ENCODE results near the gene ALKBH7. TPM values are rescaled to one million over a fixed set of nuclear protein-coding genes. Genes with fewer than 3 reads are reported as not detected.
A peak's percentile ranks its signal among the peaks of the same experiment; 100 is the strongest.
"Not testable (repeated sequence)": the region's sequence is repeated elsewhere in the genome, so short reads cannot be mapped to it uniquely, and the experiment has no call there.

ALKBH7 gene
- total and polyA plus RNA-seq, 12 donors, result 3.2 to 137 (median 80.1) TPM

GRCh38 chr19:6357174-6357573, 15.4 kb upstream of the ALKBH7 start:
- H3K36me3 ChIP-seq (replicated peaks in 1 of 2), result no peaks in the 10 kb centered on the region
- H3K4me3 ChIP-seq, result no peak overlapping the region
- H3K27me3 ChIP-seq, result no peaks in the 10 kb centered on the region
- intact Hi-C loops (cut with DNase I), result no loop called here
- no peak for DNase-seq
- peaks cover 0 to under 1% of the 10 kb centered on the region in 2 donors for H3K4me1 ChIP-seq (replicated peaks in 1 of 2)
- WGBS, 4 donors, result 82 to 86% (median 84%) methylated on average over 14 of the region's 14 CpGs
- no peaks in the 10 kb centered on the region for H3K9me3 ChIP-seq (replicated peaks in 1 of 3)
- no peak overlapping the region for H3K27ac ChIP-seq
- TF ChIP-seq CTCF (IDR thresholded peaks at IDR 0.05) (no peak), POLR2A (IDR thresholded peaks at IDR 0.05) (no peak)

DNA sequence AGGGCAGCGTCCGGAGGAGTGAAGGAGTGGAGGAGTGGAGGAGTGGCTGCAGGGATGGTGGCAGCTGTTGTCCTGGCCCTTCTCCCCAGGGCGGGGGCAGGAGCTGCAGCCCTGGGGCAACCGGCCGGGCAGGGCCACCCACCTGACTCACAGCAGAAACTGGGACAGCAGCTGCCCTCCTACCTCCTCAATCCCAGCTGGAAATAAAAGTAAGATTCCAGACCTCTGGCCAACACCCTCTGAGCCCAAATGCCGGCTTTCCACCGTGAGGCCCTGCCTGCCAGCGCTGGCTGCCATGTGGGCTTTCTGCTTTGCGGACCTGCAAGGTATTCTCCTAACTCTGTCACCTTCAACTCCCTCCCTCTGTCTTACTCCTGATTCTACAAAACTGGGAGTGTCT, 14.6 kb upstream of the ALKBH7 start:
- no peak overlapping the region for H3K4me3 ChIP-seq
- TF ChIP-seq CTCF (IDR thresholded peaks at IDR 0.05) (no peak), POLR2A (IDR thresholded peaks at IDR 0.05) (peak in 1 of 2 donors; percentile 15)
- H3K36me3 ChIP-seq (replicated peaks in 1 of 2), result no peaks in the 10 kb centered on the region
- H3K9me3 ChIP-seq (replicated peaks in 1 of 3), result no peaks in the 10 kb centered on the region
- peaks cover 0 to 9% of the 10 kb centered on the region in 2 donors for H3K4me1 ChIP-seq (replicated peaks in 1 of 2)
- intact Hi-C loops (cut with DNase I), result no loop called here
- no peaks in the 10 kb centered on the region for H3K27me3 ChIP-seq
- peak overlapping the region in 2 of 5 donors; percentile 44 to 48 for H3K27ac ChIP-seq
- DNase-seq, result peak in 6 of 7 donors; percentile 35 to 73 (median 64)
- 29 to 49% (median 41%) methylated on average over 7 to 9 of the region's 9 CpGs for WGBS, 4 donors

- intact Hi-C loops (cut with DNase I), result no loop called here
- no peak for DNase-seq
- Histone ChIP-seq H3K9me3 (replicated peaks in 1 of 3) (no peaks in the 10 kb centered on the region), H3K27me3 (no peaks in the 10 kb centered on the region), H3K4me3 (no peak overlapping the region), H3K4me1 (replicated peaks in 1 of 2) (peaks cover 0 to 9% of the 10 kb centered on the region in 2 donors), H3K27ac (no peak overlapping the region), H3K36me3 (replicated peaks in 1 of 2) (peaks cover 0 to 6% of the 10 kb centered on the region in 2 donors)
- TF ChIP-seq CTCF (IDR thresholded peaks at IDR 0.05), result no peak
- no peak for TF ChIP-seq POLR2A (IDR thresholded peaks at IDR 0.05)
- 81 to 91% (median 85%) methylated on average over 5 of the region's 5 CpGs for WGBS, 4 donors
Observed at GRCh38 chr19:6359568-6360341, 12.8 kb upstream of the ALKBH7 start.

- H3K36me3 ChIP-seq (replicated peaks in 1 of 2), result peaks cover 0 to 13% of the 10 kb centered on the region in 2 donors
- DNase-seq; H3K4me1 ChIP-seq (replicated peaks in 1 of 2); H3K27ac ChIP-seq; H3K9me3 ChIP-seq (replicated peaks in 1 of 3); H3K4me3 ChIP-seq; intact Hi-C loops (cut with DNase I); H3K27me3 ChIP-seq: not testable (repeated sequence)
- WGBS, 4 donors, result 94 to 96% (median 94%) methylated on average over 12 of the region's 12 CpGs
Observed at GRCh38 chr19:6360445-6360844, 12.1 kb upstream of the ALKBH7 start.

GRCh38 chr19:6360857-6361216, 11.8 kb upstream of the ALKBH7 start:
- H3K4me1 ChIP-seq (replicated peaks in 1 of 2); intact Hi-C loops (cut with DNase I); H3K27me3 ChIP-seq; DNase-seq; H3K9me3 ChIP-seq (replicated peaks in 1 of 3): not testable (repeated sequence)
- Histone ChIP-seq H3K27ac (peak overlapping the region in 3 of 5 donors; percentile 20 to 89 (median 79)), H3K4me3 (peak overlapping the region in 1 of 4 donors; percentile 94), H3K36me3 (replicated peaks in 1 of 2) (peaks cover 0 to 17% of the 10 kb centered on the region in 2 donors)
- WGBS, 4 donors, result 86 to 93% (median 91%) methylated on average over 10 of the region's 10 CpGs
